OCI-LY3 (cell line): ENCODE measurements around the gene SHMT2.

Source experiments
- H2AFZ ChIP-seq: fragments of 200-600, 300-600 bp; shearing (Covaris generic); 2 replicates; pipeline ENCODE4 v1.6.0; 2014; ENCODE audit warnings: antibody characterized with exemption, low read depth, low read length
- H3K27ac ChIP-seq: fragments of 200-600, 300-600 bp; sonication (generic); 2 replicates; pipeline ENCODE4 v1.5.1; 2014; ENCODE audit warnings: mild to moderate bottlenecking, low read length, moderate library complexity, mixed read lengths
- H3K27me3 ChIP-seq: fragments of 200-600, 300-600 bp; sonication (generic); 2 replicates; pipeline ENCODE4 v1.6.1; 2014; ENCODE audit warnings: low read depth, low read length, mixed read lengths
- H3K36me3 ChIP-seq: fragments of 200-600, 300-600 bp; sonication (generic); replicated peaks from 2 replicates; pipeline ENCODE3; 2014; ENCODE audit warnings: low read depth, low read length, mixed read lengths
- H3K4me1 ChIP-seq: fragments of 300-600, 200-600 bp; sonication (generic); 2 replicates; pipeline ENCODE4 v1.6.1; 2014; ENCODE audit warnings: low read length, mixed read lengths
- H3K4me2 ChIP-seq: fragments of 200-600, 300-600 bp; sonication (generic); 2 replicates; pipeline ENCODE4 v1.6.1; 2014; ENCODE audit warnings: low read length, mixed read lengths
- H3K4me3 ChIP-seq: fragments of 300-600, 200-600 bp; sonication (generic); 2 replicates; pipeline ENCODE4 v1.5.1; 2014; ENCODE audit warnings: antibody characterized with exemption, mild to moderate bottlenecking, low read length, moderate library complexity
- H3K79me2 ChIP-seq: fragments of 300-600, 200-600 bp; shearing (Covaris generic); 2 replicates; pipeline ENCODE4 v1.6.1; 2014; ENCODE audit warnings: mild to moderate bottlenecking, low read length, mixed read lengths
- H3K9ac ChIP-seq: fragments of 300-600, 200-600 bp; shearing (Covaris generic); 2 replicates; pipeline ENCODE4 v1.6.0; 2014; ENCODE audit warnings: mild to moderate bottlenecking, low read length, moderate library complexity
- H3K9me3 ChIP-seq: fragments of 200-600, 300-600 bp; shearing (Covaris generic); 2 replicates; pipeline ENCODE4 v1.6.1; 2014; ENCODE audit warnings: low read length, mixed read lengths; ENCODE audit not compliant: insufficient read depth
- H4K20me1 ChIP-seq: fragments of 200-600, 300-600 bp; sonication (generic); 2 replicates; pipeline ENCODE4 v1.6.1; 2016; ENCODE audit warnings: low read length, mixed read lengths; ENCODE audit not compliant: insufficient read depth
- CTCF ChIP-seq: fragments of 200-600, 300-600 bp; sonication (generic); IDR thresholded peaks from 2 replicates; pipeline ENCODE4 v1.5.1; 2014; ENCODE audit warnings: antibody characterized with exemption, low read length, low read depth
- EZH2phosphoT487 ChIP-seq: fragments of 200-600 bp; shearing (Covaris generic); IDR thresholded peaks from 2 replicates; pipeline ENCODE4 v1.6.1; 2018; ENCODE audit warnings: antibody characterized with exemption, mixed run types, low read depth

Gene SHMT2

GRCh38 chr12:57195186-57195585 lies 34.3 kb upstream of the SHMT2 start:
- Histone ChIP-seq H3K9me3 (no peaks in the 10 kb centered on the region), H3K27ac (no peak overlapping the region), H2AFZ (no peak overlapping the region), H3K36me3 (no peaks in the 10 kb centered on the region), H3K27me3 (no peaks in the 10 kb centered on the region), H3K4me3 (no peak overlapping the region), H3K79me2 (no peaks in the 10 kb centered on the region), H4K20me1 (no peaks in the 10 kb centered on the region), H3K4me1 (no peaks in the 10 kb centered on the region), H3K4me2 (no peak overlapping the region), H3K9ac (no peak overlapping the region)
- TF ChIP-seq CTCF (no peak), EZH2phosphoT487 (no peak)

GRCh38 chr12:57195611-57196371 lies 33.7 kb upstream of the SHMT2 start:
- H3K4me2 ChIP-seq, result no peak overlapping the region
- no peak overlapping the region for H2AFZ ChIP-seq
- H3K9ac ChIP-seq, result no peak overlapping the region
- no peaks in the 10 kb centered on the region for H3K27me3 ChIP-seq
- H3K36me3 ChIP-seq, result no peaks in the 10 kb centered on the region
- no peak overlapping the region for H3K27ac ChIP-seq
- no peaks in the 10 kb centered on the region for H4K20me1 ChIP-seq
- TF ChIP-seq EZH2phosphoT487, result no peak
- TF ChIP-seq CTCF, result peak; percentile 26; the same call in 1 of the 2 replicates
- no peak overlapping the region for H3K4me3 ChIP-seq
- H3K9me3 ChIP-seq, result no peaks in the 10 kb centered on the region
- no peaks in the 10 kb centered on the region for H3K4me1 ChIP-seq
- no peaks in the 10 kb centered on the region for H3K79me2 ChIP-seq

GRCh38 chr12:57196439-57196838 lies 33.1 kb upstream of the SHMT2 start:
- Histone ChIP-seq H3K27ac (no peak overlapping the region), H3K4me2 (no peak overlapping the region), H3K36me3 (no peaks in the 10 kb centered on the region), H4K20me1 (no peaks in the 10 kb centered on the region), H3K9me3 (no peaks in the 10 kb centered on the region), H2AFZ (no peak overlapping the region), H3K27me3 (no peaks in the 10 kb centered on the region), H3K79me2 (no peaks in the 10 kb centered on the region), H3K4me3 (no peak overlapping the region), H3K9ac (no peak overlapping the region), H3K4me1 (no peaks in the 10 kb centered on the region)
- no peak for TF ChIP-seq EZH2phosphoT487
- TF ChIP-seq CTCF, result no peak

GRCh38 chr12:57196956-57197355 lies 32.6 kb upstream of the SHMT2 start:
- Histone ChIP-seq H4K20me1 (no peaks in the 10 kb centered on the region), H3K4me3 (no peak overlapping the region), H3K27ac (no peak overlapping the region)

More at GRCh38 chr12:57196956-57197355, 32.6 kb upstream of the SHMT2 start:
- Histone ChIP-seq H3K4me1 (no peaks in the 10 kb centered on the region), H3K4me2 (no peak overlapping the region), H3K9me3 (no peaks in the 10 kb centered on the region), H3K9ac (no peak overlapping the region), H3K36me3 (no peaks in the 10 kb centered on the region), H3K79me2 (no peaks in the 10 kb centered on the region), H3K27me3 (no peaks in the 10 kb centered on the region), H2AFZ (no peak overlapping the region)
- no peak for TF ChIP-seq CTCF
- TF ChIP-seq EZH2phosphoT487, result no peak
